HG03457 (cell line): ENCODE results near the gene ETFA.
A peak's percentile ranks its signal among the peaks of the same experiment; 100 is the strongest.

Experiments used
- ATAC-seq: cut with Tn5 transposase; IDR thresholded peaks from one replicate; pipeline ENCODE4 v1.9.1; 2021; ENCODE audit warnings: moderate number of reproducible peaks; ENCODE audit not compliant: unreplicated experiment

Gene ETFA

GRCh38 chr15:76199106-76200082, 111.9 kb downstream of the ETFA start:
- no peak for ATAC-seq

- no peak for ATAC-seq
Measured at GRCh38 chr15:76198456-76199105, 112.7 kb downstream of the ETFA start.

- no peak for ATAC-seq
Measured at GRCh38 chr15:76197703-76198455, 113.4 kb downstream of the ETFA start.

- ATAC-seq, result no peak
Measured at GRCh38 chr15:76196269-76197231, 114.7 kb downstream of the ETFA start.

GRCh38 chr15:76195506-76196268, 115.6 kb downstream of the ETFA start:
- no peak for ATAC-seq

- no peak for ATAC-seq
Measured at GRCh38 chr15:76193934-76194333, 117.3 kb downstream of the ETFA start.

- ATAC-seq, result no peak
Measured at GRCh38 chr15:76192715-76193114, 118.6 kb downstream of the ETFA start.

GRCh38 chr15:76191539-76192244, 119.6 kb downstream of the ETFA start:
- ATAC-seq, result no peak

- ATAC-seq, result peak; percentile 55
Measured at GRCh38 chr15:76190751-76191538, 120.3 kb downstream of the ETFA start.

- ATAC-seq, result no peak
Measured at GRCh38 chr15:76190070-76190564, 121.2 kb downstream of the ETFA start.

GRCh38 chr15:76189106-76189505, 122.2 kb downstream of the ETFA start:
- no peak for ATAC-seq

GRCh38 chr15:76187163-76187562, 124.1 kb downstream of the ETFA start:
- ATAC-seq, result no peak

- no peak for ATAC-seq
Measured at GRCh38 chr15:76185716-76186115, 125.6 kb downstream of the ETFA start.

- no peak for ATAC-seq
Measured at GRCh38 chr15:76184650-76185035, 126.6 kb downstream of the ETFA start.

- no peak for ATAC-seq
Measured at GRCh38 chr15:76183930-76184649, 127.2 kb downstream of the ETFA start.

- ATAC-seq, result no peak
Measured at GRCh38 chr15:76181705-76182107, 129.6 kb downstream of the ETFA start.

GRCh38 chr15:76180321-76180720, 130.9 kb downstream of the ETFA start:
- no peak for ATAC-seq
